ENCODE results near the gene TLCD3A. TPM values are rescaled to one million over a fixed set of nuclear protein-coding genes. Genes with fewer than 3 reads are reported as not detected.

Gene TLCD3A
- total RNA-seq, 2 donors from 2014 or later, result 7.3 to 15.9 TPM

DNA sequence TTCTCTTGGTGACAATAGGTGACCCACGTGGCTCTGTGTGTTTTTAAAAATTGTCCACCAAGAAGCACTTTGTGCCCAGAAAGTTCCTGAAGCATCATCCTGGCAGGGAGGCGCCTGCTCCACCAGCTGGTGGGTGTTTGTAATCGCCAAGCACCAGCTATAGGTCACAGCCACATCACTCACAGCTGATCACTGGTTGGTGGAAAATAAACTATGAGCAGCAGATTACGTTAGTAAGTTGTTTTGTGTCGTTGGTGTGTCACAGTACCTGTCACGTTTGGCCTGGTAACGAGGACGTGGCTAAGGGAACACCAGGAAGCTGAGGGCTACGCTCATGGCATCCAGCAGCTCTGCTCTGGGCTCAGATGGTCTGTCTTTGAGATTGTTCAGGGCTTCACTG is 59.9 kb downstream of the TLCD3A start:
- no peak overlapping the region for H3K4me3 ChIP-seq
- peaks cover 29% of the 10 kb centered on the region for H3K36me3 ChIP-seq

More for the DNA sequence above, 59.9 kb downstream of the TLCD3A start:
- no peak for ATAC-seq (ENCODE audit: insufficient number of reproducible peaks, low FRiP score, low read depth)
- H3K27me3 ChIP-seq (replicated peaks; ENCODE audit: insufficient read depth), result no peaks in the 10 kb centered on the region
- no peak for DNase-seq (ENCODE audit: low spot score)
- H3K27ac ChIP-seq, result no peak overlapping the region
- TF ChIP-seq, protein P1, sequence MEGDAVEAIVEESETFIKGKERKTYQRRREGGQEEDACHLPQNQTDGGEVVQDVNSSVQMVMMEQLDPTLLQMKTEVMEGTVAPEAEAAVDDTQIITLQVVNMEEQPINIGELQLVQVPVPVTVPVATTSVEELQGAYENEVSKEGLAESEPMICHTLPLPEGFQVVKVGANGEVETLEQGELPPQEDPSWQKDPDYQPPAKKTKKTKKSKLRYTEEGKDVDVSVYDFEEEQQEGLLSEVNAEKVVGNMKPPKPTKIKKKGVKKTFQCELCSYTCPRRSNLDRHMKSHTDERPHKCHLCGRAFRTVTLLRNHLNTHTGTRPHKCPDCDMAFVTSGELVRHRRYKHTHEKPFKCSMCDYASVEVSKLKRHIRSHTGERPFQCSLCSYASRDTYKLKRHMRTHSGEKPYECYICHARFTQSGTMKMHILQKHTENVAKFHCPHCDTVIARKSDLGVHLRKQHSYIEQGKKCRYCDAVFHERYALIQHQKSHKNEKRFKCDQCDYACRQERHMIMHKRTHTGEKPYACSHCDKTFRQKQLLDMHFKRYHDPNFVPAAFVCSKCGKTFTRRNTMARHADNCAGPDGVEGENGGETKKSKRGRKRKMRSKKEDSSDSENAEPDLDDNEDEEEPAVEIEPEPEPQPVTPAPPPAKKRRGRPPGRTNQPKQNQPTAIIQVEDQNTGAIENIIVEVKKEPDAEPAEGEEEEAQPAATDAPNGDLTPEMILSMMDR (IDR thresholded peaks at IDR 0.05), result no peak
- H3K4me1 ChIP-seq (ENCODE audit: control insufficient read depth in 1 of 2, low read depth in 2 of 2), result peaks cover 0 to 4% of the 10 kb centered on the region in 2 donors
- no peaks in the 10 kb centered on the region for H3K9me3 ChIP-seq

Other genes with a start within 250 kb of the TLCD3A start
- 10 to 100 TPM; 39.3 to 61.7 TPM for gene VPS53, start 17.8 kb upstream of the TLCD3A start, total RNA-seq
- gene GEMIN4, start 19.7 kb downstream of the TLCD3A start, total RNA-seq, result 10 to 100 TPM; 15.4 to 19.6 TPM
- gene GLOD4, start 49.7 kb downstream of the TLCD3A start, total RNA-seq, result 10 to 100 TPM; 28.7 to 47.4 TPM
- 10 to 100 TPM in 1 of 2 donors, 1 to 10 TPM in 1; 5.7 to 10.5 TPM for gene MRM3, start 49.8 kb downstream of the TLCD3A start, total RNA-seq
- gene NXN, start 247.2 kb downstream of the TLCD3A start, total RNA-seq, result 10 to 100 TPM; 13.9 to 18.9 TPM